ENCODE measurements around the gene PCYOX1L.

PCYOX1L gene

GRCh38 chr5:149404746-149405549 is 47.1 kb downstream of the PCYOX1L start:
- no peaks in the 10 kb centered on the region for H4K20me1 ChIP-seq (ENCODE audit: insufficient read depth, low read length)
- H3K79me2 ChIP-seq (ENCODE audit: low read length), result no peaks in the 10 kb centered on the region
- no peak overlapping the region for H3K27ac ChIP-seq (ENCODE audit: low read length)
- H3K9me3 ChIP-seq (ENCODE audit: insufficient read depth, low read length), result no peaks in the 10 kb centered on the region
- no peak overlapping the region for H3K4me2 ChIP-seq (ENCODE audit: low read length)
- H3K9ac ChIP-seq (ENCODE audit: low read length), result no peak overlapping the region
- no peak for TF ChIP-seq EZH2phosphoT487 (IDR thresholded peaks at IDR 0.05; ENCODE audit: low read depth)
- no peak for TF ChIP-seq CTCF (IDR thresholded peaks at IDR 0.05; ENCODE audit: low read depth, low read length)
- no peak overlapping the region for H3K4me3 ChIP-seq (ENCODE audit: low read length)
- no peaks in the 10 kb centered on the region for H3K36me3 ChIP-seq (replicated peaks; ENCODE audit: low read depth, low read length)
- H3K4me1 ChIP-seq (ENCODE audit: low read length), result no peaks in the 10 kb centered on the region
- H3K27me3 ChIP-seq (ENCODE audit: low read depth, low read length), result no peaks in the 10 kb centered on the region
- H2AFZ ChIP-seq (ENCODE audit: low read depth, low read length), result no peak overlapping the region

- H3K4me2 ChIP-seq (ENCODE audit: low read length), result no peak overlapping the region
- no peaks in the 10 kb centered on the region for H4K20me1 ChIP-seq (ENCODE audit: insufficient read depth, low read length)
- no peaks in the 10 kb centered on the region for H3K27me3 ChIP-seq (ENCODE audit: low read depth, low read length)
- no peak overlapping the region for H3K27ac ChIP-seq (ENCODE audit: low read length)
- H3K79me2 ChIP-seq (ENCODE audit: low read length), result no peaks in the 10 kb centered on the region
- H2AFZ ChIP-seq (ENCODE audit: low read depth, low read length), result no peak overlapping the region
- TF ChIP-seq EZH2phosphoT487 (IDR thresholded peaks at IDR 0.05; ENCODE audit: low read depth) (no peak), CTCF (IDR thresholded peaks at IDR 0.05; ENCODE audit: low read depth, low read length) (no peak)
- no peak overlapping the region for H3K4me3 ChIP-seq (ENCODE audit: low read length)
- H3K9ac ChIP-seq (ENCODE audit: low read length), result no peak overlapping the region
- H3K36me3 ChIP-seq (replicated peaks; ENCODE audit: low read depth, low read length), result no peaks in the 10 kb centered on the region
- H3K4me1 ChIP-seq (ENCODE audit: low read length), result no peaks in the 10 kb centered on the region
- H3K9me3 ChIP-seq (ENCODE audit: insufficient read depth, low read length), result no peaks in the 10 kb centered on the region
These were observed 47.8 kb downstream of the PCYOX1L start for GRCh38 chr5:149405550-149406202.

GRCh38 chr5:149406203-149406978 is 48.5 kb downstream of the PCYOX1L start:
- TF ChIP-seq CTCF (IDR thresholded peaks at IDR 0.05; ENCODE audit: low read depth, low read length), result no peak
- TF ChIP-seq EZH2phosphoT487 (IDR thresholded peaks at IDR 0.05; ENCODE audit: low read depth), result no peak
- no peak overlapping the region for H2AFZ ChIP-seq (ENCODE audit: low read depth, low read length)
- H3K27me3 ChIP-seq (ENCODE audit: low read depth, low read length), result no peaks in the 10 kb centered on the region
- no peaks in the 10 kb centered on the region for H3K36me3 ChIP-seq (replicated peaks; ENCODE audit: low read depth, low read length)
- no peak overlapping the region for H3K27ac ChIP-seq (ENCODE audit: low read length)
- no peaks in the 10 kb centered on the region for H3K4me1 ChIP-seq (ENCODE audit: low read length)
- H3K4me2 ChIP-seq (ENCODE audit: low read length), result no peak overlapping the region
- no peak overlapping the region for H3K4me3 ChIP-seq (ENCODE audit: low read length)
- no peaks in the 10 kb centered on the region for H3K79me2 ChIP-seq (ENCODE audit: low read length)
- H3K9me3 ChIP-seq (ENCODE audit: insufficient read depth, low read length), result no peaks in the 10 kb centered on the region
- no peaks in the 10 kb centered on the region for H4K20me1 ChIP-seq (ENCODE audit: insufficient read depth, low read length)
- H3K9ac ChIP-seq (ENCODE audit: low read length), result no peak overlapping the region

GRCh38 chr5:149406979-149407306 is 49.1 kb downstream of the PCYOX1L start:
- Histone ChIP-seq H3K27ac (ENCODE audit: low read length) (no peak overlapping the region), H3K36me3 (replicated peaks; ENCODE audit: low read depth, low read length) (no peaks in the 10 kb centered on the region), H2AFZ (ENCODE audit: low read depth, low read length) (no peak overlapping the region), H3K79me2 (ENCODE audit: low read length) (no peaks in the 10 kb centered on the region), H3K27me3 (ENCODE audit: low read depth, low read length) (no peaks in the 10 kb centered on the region), H3K4me1 (ENCODE audit: low read length) (no peaks in the 10 kb centered on the region), H3K9me3 (ENCODE audit: insufficient read depth, low read length) (no peaks in the 10 kb centered on the region), H3K9ac (ENCODE audit: low read length) (no peak overlapping the region), H4K20me1 (ENCODE audit: insufficient read depth, low read length) (no peaks in the 10 kb centered on the region), H3K4me3 (ENCODE audit: low read length) (no peak overlapping the region), H3K4me2 (ENCODE audit: low read length) (no peak overlapping the region)
- TF ChIP-seq EZH2phosphoT487 (IDR thresholded peaks at IDR 0.05; ENCODE audit: low read depth) (no peak), CTCF (IDR thresholded peaks at IDR 0.05; ENCODE audit: low read depth, low read length) (no peak)
